ENCODE results near the gene TMEM44.

GRCh38 chr3:194659778-194660177 is 26.6 kb upstream of the TMEM44 start:
- TF ChIP-seq CTCF (IDR thresholded peaks at IDR 0.05): no peak
- no peak for TF ChIP-seq POLR2AphosphoS5 (IDR thresholded peaks at IDR 0.05; ENCODE audit: low read depth, low read length)
